IMR-90 (cell line): ENCODE measurements around the gene ESR2. TPM values are rescaled to one million over a fixed set of nuclear protein-coding genes. Genes with fewer than 3 reads are reported as not detected.

Experiments
- ATAC-seq: fragments of 200-7000 bp; cut with Tn5 transposase; 2 replicates; pipeline ENCODE4 v1.9.1; 2020; ENCODE audit warnings: low read depth, mild to moderate bottlenecking, moderate library complexity
- BruUV-seq: library from RNA; stranded (reverse); fragments of 400-500 nt; replicated peaks from 2 replicates; lab custom pipeline; 2021; lab: Mats Ljungman, UMichigan
- CTCF ChIA-PET: fragments of 300-600 bp; formaldehyde crosslinking; extraction: SDS; loops from one replicate; lab custom pipeline; 2021; ENCODE audit warnings: antibody characterized with exemption; lab: Yijun Ruan, JAX
- POLR2A ChIA-PET: fragments of 300-600 bp; sonication (Branson Sonifier 250); formaldehyde crosslinking; loops from one replicate; lab custom pipeline; 2022; ENCODE audit warnings: antibody characterized with exemption; ENCODE audit not compliant: unreplicated experiment; lab: Charles Lee
- DNase-seq: peaks from one replicate; pipeline ENCODE4 v3.0.0; 2013
- H2AFZ ChIP-seq: replicated peaks from 2 replicates; pipeline ENCODE3; 2013; ENCODE audit warnings: low read length, mild to moderate bottlenecking; ENCODE audit not compliant: poor library complexity
- H2AK5ac ChIP-seq: 2 replicates; pipeline ENCODE4 v1.6.1; 2013; ENCODE audit warnings: low read depth, low read length, inconsistent platforms
- H2AK9ac ChIP-seq: replicated peaks from 2 replicates; pipeline ENCODE3; 2013; ENCODE audit warnings: mild to moderate bottlenecking, low read depth, low read length, moderate library complexity; ENCODE audit not compliant: poor library complexity
- H2BK120ac ChIP-seq: 2 replicates; pipeline ENCODE4 v1.6.1; 2013; ENCODE audit warnings: low read depth, low read length, inconsistent platforms
- H2BK15ac ChIP-seq: 3 replicates; pipeline ENCODE4 v1.6.1; 2013; ENCODE audit warnings: low read depth, low read length, inconsistent platforms
- H2BK20ac ChIP-seq: 2 replicates; pipeline ENCODE4 v1.6.1; 2013; ENCODE audit warnings: low read depth, mild to moderate bottlenecking, inconsistent platforms, low read length, moderate library complexity
- H2BK5ac ChIP-seq: 2 replicates; pipeline ENCODE4 v1.6.1; 2013; ENCODE audit warnings: mild to moderate bottlenecking, low read depth, low read length, inconsistent platforms; ENCODE audit not compliant: poor library complexity, severe bottlenecking
- H3K14ac ChIP-seq: replicated peaks from 2 replicates; pipeline ENCODE4 v1.6.1; 2013; ENCODE audit warnings: low read depth, low read length, inconsistent platforms
- H3K18ac ChIP-seq: 2 replicates; pipeline ENCODE4 v1.6.1; 2013; ENCODE audit warnings: low read depth, low read length, control low read depth
- H3K23ac ChIP-seq: 2 replicates; pipeline ENCODE4 v1.6.1; 2013; ENCODE audit warnings: low read depth, low read length, inconsistent platforms
- H3K27ac ChIP-seq: 2 replicates; pipeline ENCODE4 v1.5.1; 2013; ENCODE audit warnings: mild to moderate bottlenecking, control low read depth, low read length; ENCODE audit not compliant: insufficient read depth
- H3K27me3 ChIP-seq: 2 replicates; pipeline ENCODE4 v1.6.1; 2013; ENCODE audit warnings: low read length; ENCODE audit not compliant: control insufficient read depth, insufficient read depth
- H3K36me3 ChIP-seq: 2 replicates; pipeline ENCODE4 v1.6.1; 2013; ENCODE audit warnings: low read length, mixed read lengths; ENCODE audit not compliant: control insufficient read depth, insufficient read depth
- H3K4ac ChIP-seq: 2 replicates; pipeline ENCODE4 v1.6.1; 2013; ENCODE audit warnings: low read depth, low read length, inconsistent platforms
- H3K4me1 ChIP-seq: 2 replicates; pipeline ENCODE4 v1.6.1; 2013; ENCODE audit warnings: low read length, mixed read lengths; ENCODE audit not compliant: control insufficient read depth, insufficient read depth
- H3K4me2 ChIP-seq: 2 replicates; pipeline ENCODE4 v1.6.1; 2013; ENCODE audit warnings: low read depth, mild to moderate bottlenecking, control low read depth, low read length, moderate library complexity
- H3K4me3 ChIP-seq: 2 replicates; pipeline ENCODE4 v1.5.1; 2013; ENCODE audit warnings: low read depth, mild to moderate bottlenecking, control low read depth, low read length, moderate library complexity; ENCODE audit not compliant: insufficient read depth
- H3K56ac ChIP-seq: 2 replicates; pipeline ENCODE4 v1.6.1; 2013; ENCODE audit warnings: low read length, inconsistent platforms; ENCODE audit not compliant: insufficient read depth; ENCODE audit errors: extremely low read depth
- H3K79me1 ChIP-seq, 2 experiments: 2 replicates each; pipeline ENCODE4 v1.6.1; 2013; ENCODE audit warnings: low read length in 2 of 2, inconsistent platforms in 1 of 2, low read depth in 1 of 2
- H3K9ac ChIP-seq: 2 replicates; pipeline ENCODE4 v1.6.1; 2013; ENCODE audit warnings: low read depth, low read length, control low read depth
- H3K9me1 ChIP-seq: 2 replicates; pipeline ENCODE4 v1.6.1; 2013; ENCODE audit warnings: low read length, inconsistent platforms; ENCODE audit not compliant: insufficient read depth
- H3K9me3 ChIP-seq: 2 replicates; pipeline ENCODE4 v1.6.1; 2013; ENCODE audit warnings: low read length; ENCODE audit not compliant: control insufficient read depth, insufficient read depth
- H4K20me1 ChIP-seq: 2 replicates; pipeline ENCODE4 v1.6.1; 2013; ENCODE audit warnings: low read length, inconsistent platforms; ENCODE audit not compliant: insufficient read depth
- H4K5ac ChIP-seq: 2 replicates; pipeline ENCODE4 v1.6.1; 2013; ENCODE audit warnings: mild to moderate bottlenecking, low read depth, low read length, control low read depth
- H4K8ac ChIP-seq, 2 experiments: 2 replicates each; pipeline ENCODE4 v1.6.1; 2013; ENCODE audit warnings: low read depth in 2 of 2, low read length in 2 of 2, control low read depth in 1 of 2, inconsistent platforms in 1 of 2
- H4K91ac ChIP-seq: 2 replicates; pipeline ENCODE4 v1.6.1; 2013; ENCODE audit warnings: low read depth, low read length, inconsistent platforms; ENCODE audit not compliant: insufficient read depth
- BHLHE40 ChIP-seq: fragments of 150-350 bp; IDR thresholded peaks from 2 replicates; pipeline ENCODE4 v1.6.1; 2016; ENCODE audit warnings: mild to moderate bottlenecking, low read depth, low read length
- CEBPB ChIP-seq: IDR thresholded peaks from 2 replicates; pipeline ENCODE4 v1.6.1; 2012; ENCODE audit warnings: low read depth, low read length, improper control_type of control experiment
- CHD1 ChIP-seq: IDR thresholded peaks from 2 replicates; pipeline ENCODE4 v1.6.1; 2012; ENCODE audit warnings: low read depth, low read length, improper control_type of control experiment
- FOS ChIP-seq: fragments of 150-350 bp; IDR thresholded peaks from 2 replicates; pipeline ENCODE4 v1.6.1; 2016; ENCODE audit warnings: low read depth, low read length
- MAFK ChIP-seq: IDR thresholded peaks from 2 replicates; pipeline ENCODE4 v1.6.1; 2012; ENCODE audit warnings: low read depth, low read length, improper control_type of control experiment
- MXI1 ChIP-seq: IDR thresholded peaks from 2 replicates; pipeline ENCODE4 v1.6.1; 2012; ENCODE audit warnings: low read depth, mild to moderate bottlenecking, low read length, moderate library complexity, borderline replicate concordance
- POLR2A ChIP-seq: IDR thresholded peaks from 2 replicates; pipeline ENCODE4 v1.6.1; 2012; ENCODE audit warnings: mild to moderate bottlenecking, low read depth, low read length
- RAD21 ChIP-seq: IDR thresholded peaks from 2 replicates; pipeline ENCODE4 v1.6.1; 2012; ENCODE audit warnings: low read length, improper control_type of control experiment
- RCOR1 ChIP-seq: IDR thresholded peaks from 2 replicates; pipeline ENCODE4 v1.6.1; 2012; ENCODE audit warnings: mild to moderate bottlenecking, low read length, improper control_type of control experiment; ENCODE audit not compliant: insufficient replicate concordance
- RFX5 ChIP-seq: IDR thresholded peaks from 2 replicates; pipeline ENCODE4 v1.8.0; 2012; ENCODE audit warnings: low read depth, mild to moderate bottlenecking, low read length, moderate library complexity
- WGBS, 2 experiments: methylation state at CpG; one replicate each; pipeline versions ENCODE4 v1.1.5 to v1.1.7; 2013; ENCODE audit warnings: missing lambda C conversion rate in 2 of 2; ENCODE audit not compliant: insufficient read length in 1 of 2; ENCODE audit errors: extremely low coverage in 2 of 2; 5-methylcytosine and 5-hydroxymethylcytosine counted together
- dilution Hi-C: fragments of 300-500 bp; cut with HindIII; formaldehyde crosslinking; loops from one replicate; pipeline ENCODE4 v1.14.3; 2018; ENCODE audit warnings: low sequenced_read_pairs; ENCODE audit not compliant: unreplicated experiment
- in situ Hi-C: fragments of 300-500 bp; cut with MboI; formaldehyde crosslinking; loops from 3 replicates; pipeline ENCODE4 v1.14.3; 2019; ENCODE audit warnings: low sequenced_read_pairs, inconsistent platforms, mixed read lengths
- intact Hi-C: fragments of 100-400 bp; cut with micrococcal nuclease; formaldehyde crosslinking; loops from 2 replicates; pipeline ENCODE4 v1.10.0; 2022
- polyA plus RNA-seq, 3 experiments: library from polyadenylated mRNA; depleted of rRNA; stranded (reverse); fragments of >200 nt; gene quantifications; 2 replicates each; pipeline ENCODE4 v1.2.3, GENCODE V29; 2012; ENCODE audit warnings: low replicate concordance in 1 of 3
- total RNA-seq: library from RNA; depleted of rRNA; stranded (reverse); fragments of >200 nt; gene quantifications from 2 replicates; pipeline ENCODE4 v1.2.3, GENCODE V29; 2012
- TF ChIP-seq, protein P1 (sequence below): fragments of 150-350 bp; IDR thresholded peaks from 2 replicates; pipeline ENCODE4 v1.6.1; 2016; ENCODE audit warnings: low read depth, mild to moderate bottlenecking, low read length, moderate library complexity, borderline replicate concordance
- TF ChIP-seq, protein P2 (sequence below): conservative IDR thresholded peaks from 2 replicates; pipeline ENCODE4 v1.5.1; 2012; ENCODE audit warnings: mild to moderate bottlenecking, low read depth, low read length, improper control_type of control experiment
- TF ChIP-seq, protein P3 (sequence below): fragments of 150-350 bp; IDR thresholded peaks from 2 replicates; pipeline ENCODE4 v1.6.1; 2017; ENCODE audit warnings: mild to moderate bottlenecking, antibody characterized with exemption, low read length, low read depth

ESR2 gene
- total and polyA plus RNA-seq, 2 of the 4 experiments (the other 2 are of a cell fraction), result under 0.01 to 0.03 TPM

DNA sequence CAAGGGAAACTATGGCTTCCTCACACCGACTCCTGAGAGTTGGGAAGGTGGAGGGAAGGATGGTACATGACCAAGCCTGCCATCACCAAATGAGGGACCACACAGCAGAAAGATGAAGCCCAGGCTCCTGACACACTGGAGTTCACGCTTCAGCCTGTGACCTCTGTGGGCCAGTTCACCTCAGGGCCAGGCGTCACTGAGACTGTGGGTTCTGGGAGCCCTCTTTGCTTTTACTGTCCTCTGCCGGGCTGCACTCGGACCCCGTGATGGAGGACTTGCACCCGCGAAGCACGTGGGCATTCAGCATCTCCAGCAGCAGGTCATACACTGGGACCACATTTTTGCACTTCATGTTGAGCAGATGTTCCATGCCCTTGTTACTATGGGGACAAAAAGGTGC, 61.2 kb downstream of the ESR2 start:
- Histone ChIP-seq H3K9ac (no peak overlapping the region), H2BK20ac (peak overlapping the region; percentile 87), H4K5ac (peak overlapping the region; percentile 59), H3K18ac (peak overlapping the region; percentile 69), H2BK120ac (peak overlapping the region; percentile 78), H3K4me1 (peaks cover 14% of the 10 kb centered on the region), H3K79me1 (no peaks in the 10 kb centered on the region), H3K4ac (peak overlapping the region; percentile 70), H3K4me3 (no peak overlapping the region), H3K23ac (peak overlapping the region; percentile 61), H2AFZ (no peak overlapping the region), H3K9me1 (peaks cover 19% of the 10 kb centered on the region), H3K9me3 (no peaks in the 10 kb centered on the region), H2BK15ac (peak overlapping the region; percentile 7; the same call in 2 of the 3 replicates), H3K36me3 (no peaks in the 10 kb centered on the region), H4K20me1 (peaks cover 4% of the 10 kb centered on the region; the same call in 1 of the 2 replicates), H2AK5ac (peak overlapping the region; percentile 73), H3K27ac (peak overlapping the region; percentile 49; the same call in 1 of the 2 replicates), H3K27me3 (no peaks in the 10 kb centered on the region), H2BK5ac (peak overlapping the region; percentile 22), H2AK9ac (peak overlapping the region; percentile 5), H4K8ac (peak overlapping the region in 1 of 2 experiments; percentile 87; a peak in 2 of 4 replicates), H3K14ac (peak overlapping the region; percentile 79), H4K91ac (peak overlapping the region; percentile 73), H3K56ac (no peak overlapping the region), H3K4me2 (no peak overlapping the region)
- TF ChIP-seq CHD1 (no peak), POLR2A (no peak), MAFK (no peak), CEBPB (no peak), FOS (no peak), MXI1 (no peak), BHLHE40 (no peak), RCOR1 (no peak), RAD21 (no peak), RFX5 (no peak)
- TF ChIP-seq, protein P1, sequence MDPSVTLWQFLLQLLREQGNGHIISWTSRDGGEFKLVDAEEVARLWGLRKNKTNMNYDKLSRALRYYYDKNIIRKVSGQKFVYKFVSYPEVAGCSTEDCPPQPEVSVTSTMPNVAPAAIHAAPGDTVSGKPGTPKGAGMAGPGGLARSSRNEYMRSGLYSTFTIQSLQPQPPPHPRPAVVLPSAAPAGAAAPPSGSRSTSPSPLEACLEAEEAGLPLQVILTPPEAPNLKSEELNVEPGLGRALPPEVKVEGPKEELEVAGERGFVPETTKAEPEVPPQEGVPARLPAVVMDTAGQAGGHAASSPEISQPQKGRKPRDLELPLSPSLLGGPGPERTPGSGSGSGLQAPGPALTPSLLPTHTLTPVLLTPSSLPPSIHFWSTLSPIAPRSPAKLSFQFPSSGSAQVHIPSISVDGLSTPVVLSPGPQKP, result no peak
- TF ChIP-seq, protein P2, sequence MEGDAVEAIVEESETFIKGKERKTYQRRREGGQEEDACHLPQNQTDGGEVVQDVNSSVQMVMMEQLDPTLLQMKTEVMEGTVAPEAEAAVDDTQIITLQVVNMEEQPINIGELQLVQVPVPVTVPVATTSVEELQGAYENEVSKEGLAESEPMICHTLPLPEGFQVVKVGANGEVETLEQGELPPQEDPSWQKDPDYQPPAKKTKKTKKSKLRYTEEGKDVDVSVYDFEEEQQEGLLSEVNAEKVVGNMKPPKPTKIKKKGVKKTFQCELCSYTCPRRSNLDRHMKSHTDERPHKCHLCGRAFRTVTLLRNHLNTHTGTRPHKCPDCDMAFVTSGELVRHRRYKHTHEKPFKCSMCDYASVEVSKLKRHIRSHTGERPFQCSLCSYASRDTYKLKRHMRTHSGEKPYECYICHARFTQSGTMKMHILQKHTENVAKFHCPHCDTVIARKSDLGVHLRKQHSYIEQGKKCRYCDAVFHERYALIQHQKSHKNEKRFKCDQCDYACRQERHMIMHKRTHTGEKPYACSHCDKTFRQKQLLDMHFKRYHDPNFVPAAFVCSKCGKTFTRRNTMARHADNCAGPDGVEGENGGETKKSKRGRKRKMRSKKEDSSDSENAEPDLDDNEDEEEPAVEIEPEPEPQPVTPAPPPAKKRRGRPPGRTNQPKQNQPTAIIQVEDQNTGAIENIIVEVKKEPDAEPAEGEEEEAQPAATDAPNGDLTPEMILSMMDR, result no peak
- TF ChIP-seq, protein P3, sequence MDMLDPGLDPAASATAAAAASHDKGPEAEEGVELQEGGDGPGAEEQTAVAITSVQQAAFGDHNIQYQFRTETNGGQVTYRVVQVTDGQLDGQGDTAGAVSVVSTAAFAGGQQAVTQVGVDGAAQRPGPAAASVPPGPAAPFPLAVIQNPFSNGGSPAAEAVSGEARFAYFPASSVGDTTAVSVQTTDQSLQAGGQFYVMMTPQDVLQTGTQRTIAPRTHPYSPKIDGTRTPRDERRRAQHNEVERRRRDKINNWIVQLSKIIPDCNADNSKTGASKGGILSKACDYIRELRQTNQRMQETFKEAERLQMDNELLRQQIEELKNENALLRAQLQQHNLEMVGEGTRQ, result no peak
- ChIA-PET POLR2A (no interaction called here), CTCF (interaction anchor here (1.1 kb wide), 1 partner anchor 61 kb away, joined by 3 read pairs; the partner anchor contains the start of gene ESR2)
- DNase-seq (no peak), ATAC-seq (peak; percentile 4; the same call in 1 of the 2 replicates)
- intact Hi-C loops, result no loop called here
- no TSS peak for BruUV-seq
- 94% methylated on average over 6 of the region's 9 CpGs; no CpG with 5 or more reads in 1 of the 2 experiments for WGBS, 2 experiments
- in situ Hi-C loops, result no loop called here
- dilution Hi-C loops, result no loop called here
